GM12892 (cell line): ENCODE data around the gene KRTAP4-8.

Experiments used
- POLR2A ChIP-seq: IDR thresholded peaks from 2 replicates; pipeline ENCODE4 v1.6.1; 2011; ENCODE audit warnings: low read depth, low read length, control low read depth
- POLR2AphosphoS5 ChIP-seq: IDR thresholded peaks from 2 replicates; pipeline ENCODE4 v1.6.1; 2011; ENCODE audit warnings: low read depth, low read length, control low read depth
- TAF1 ChIP-seq: IDR thresholded peaks from 2 replicates; pipeline ENCODE4 v1.6.1; 2011; ENCODE audit warnings: low read depth, mild to moderate bottlenecking, control low read depth, low read length, borderline replicate concordance

GRCh38 chr17:41052566-41052965, 45.4 kb downstream of the KRTAP4-8 start:
- TF ChIP-seq POLR2AphosphoS5 = no peak
- TF ChIP-seq TAF1 = no peak
- TF ChIP-seq POLR2A = no peak
